ENCODE data around the gene OR2T35.
"Not testable (repeated sequence)": the region's sequence is repeated elsewhere in the genome, so short reads cannot be mapped to it uniquely, and the experiment has no call there.

OR2T35 gene

GRCh38 chr1:248640906-248641305 is 4.2 kb downstream of the OR2T35 start:
- H3K9me3 Mint-ChIP-seq, H3K27me3 Mint-ChIP-seq, H3K27ac Mint-ChIP-seq, H3K36me3 Mint-ChIP-seq, DNase-seq, H3K4me3 Mint-ChIP-seq: not testable (repeated sequence)
- peak in 1 of 2 donors; percentile 26 for ATAC-seq (replicated peaks)
- peaks cover 7 to 11% of the 10 kb centered on the region in 2 donors for H3K4me1 Mint-ChIP-seq

GRCh38 chr1:248639652-248640051 is 5.4 kb downstream of the OR2T35 start:
- not testable (repeated sequence) for H3K36me3 Mint-ChIP-seq; H3K27ac Mint-ChIP-seq; H3K4me3 Mint-ChIP-seq; H3K27me3 Mint-ChIP-seq; ATAC-seq (replicated peaks); H3K4me1 Mint-ChIP-seq; DNase-seq; H3K9me3 Mint-ChIP-seq

- not testable (repeated sequence) for H3K9me3 Mint-ChIP-seq; H3K4me3 Mint-ChIP-seq; ATAC-seq (replicated peaks); H3K36me3 Mint-ChIP-seq; H3K27me3 Mint-ChIP-seq; H3K4me1 Mint-ChIP-seq; H3K27ac Mint-ChIP-seq; DNase-seq
Observed at GRCh38 chr1:248636612-248637011, 8.5 kb downstream of the OR2T35 start.

GRCh38 chr1:248634991-248635390 is 10.1 kb downstream of the OR2T35 start, which contains the start of gene OR2T11:
Gene OR2T11, minus strand, starts transcription at chr1:248635091. Its CDS starts 7,963 bp downstream, at chr1:248627128.
- H3K27me3 Mint-ChIP-seq; H3K9me3 Mint-ChIP-seq; H3K4me3 Mint-ChIP-seq; H3K4me1 Mint-ChIP-seq; H3K36me3 Mint-ChIP-seq; H3K27ac Mint-ChIP-seq; ATAC-seq (replicated peaks); DNase-seq: not testable (repeated sequence)

DNA sequence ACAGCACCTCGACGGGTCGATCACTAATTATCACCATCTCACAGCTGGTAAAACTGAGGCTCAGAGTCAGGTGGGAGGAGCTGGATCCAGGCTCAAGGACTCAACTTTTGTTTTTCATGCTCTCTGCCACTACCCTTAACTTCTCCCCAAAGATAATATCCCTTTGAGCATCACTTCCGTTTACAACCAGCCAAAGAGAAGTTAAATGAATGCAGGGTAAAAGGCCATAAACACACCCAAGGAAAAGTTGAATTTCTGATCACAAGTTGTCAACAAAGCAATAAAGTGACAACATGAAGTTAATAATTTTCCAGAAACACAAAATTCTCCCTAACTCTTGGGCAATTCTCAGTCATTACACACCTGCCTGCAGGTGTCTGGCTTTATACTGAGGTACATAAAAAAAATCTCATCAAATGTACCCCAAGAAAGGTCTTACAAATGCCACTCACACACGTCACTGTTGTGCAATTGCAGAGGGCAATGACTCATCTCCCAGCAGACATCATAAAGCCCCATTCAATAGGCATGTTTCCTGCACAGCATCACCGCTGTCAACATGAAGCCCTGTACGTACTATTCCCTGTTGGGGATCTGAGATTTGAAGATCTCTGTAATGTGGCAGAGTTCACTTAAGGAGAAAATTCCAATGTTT is 13.6 kb downstream of the OR2T35 start:
- Mint-ChIP-seq H3K27me3 (peaks cover 0 to 5% of the 10 kb centered on the region in 2 donors), H3K36me3 (no peaks in the 10 kb centered on the region), H3K27ac (no peak overlapping the region), H3K4me1 (peaks cover 4 to 6% of the 10 kb centered on the region in 2 donors), H3K4me3 (no peak overlapping the region), H3K9me3 (no peaks in the 10 kb centered on the region)
- DNase-seq (no peak), ATAC-seq (replicated peaks) (peak in 1 of 2 donors; percentile 38)

DNA sequence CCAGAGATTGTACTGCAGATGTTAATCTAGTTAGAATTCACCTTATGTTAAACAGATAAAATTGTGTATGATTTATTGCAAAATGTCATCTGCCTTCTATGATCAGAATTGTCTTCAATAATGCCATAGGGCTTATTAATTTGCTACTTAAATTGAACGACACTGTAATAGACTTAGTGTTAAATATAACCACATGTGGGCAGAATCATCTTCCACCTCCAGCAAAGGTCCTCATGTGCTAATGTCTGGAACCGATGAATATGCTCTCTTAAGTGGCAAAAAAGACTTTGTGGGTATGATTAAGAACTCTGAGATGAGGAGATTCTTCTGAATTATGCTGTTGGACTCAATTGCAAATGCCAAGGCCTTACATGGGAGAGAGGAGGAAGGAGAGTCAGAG is 14.5 kb downstream of the OR2T35 start:
- Mint-ChIP-seq H3K27me3 (peaks cover 0 to 5% of the 10 kb centered on the region in 2 donors), H3K36me3 (no peaks in the 10 kb centered on the region), H3K4me1 (peaks cover 4 to 6% of the 10 kb centered on the region in 2 donors), H3K4me3 (no peak overlapping the region), H3K9me3 (no peaks in the 10 kb centered on the region), H3K27ac (no peak overlapping the region)
- no peak for DNase-seq
- ATAC-seq (replicated peaks), result no peak

GRCh38 chr1:248627971-248628844 is 16.9 kb downstream of the OR2T35 start:
- DNase-seq, result no peak
- no peaks in the 10 kb centered on the region for H3K9me3 Mint-ChIP-seq
- H3K36me3 Mint-ChIP-seq, result no peaks in the 10 kb centered on the region
- H3K4me1 Mint-ChIP-seq, result peaks cover 4 to 8% of the 10 kb centered on the region in 2 donors
- peak in 1 of 2 donors; percentile 73 for ATAC-seq (replicated peaks)
- peak overlapping the region; percentile 57 for H3K27ac Mint-ChIP-seq
- peaks cover 0 to 5% of the 10 kb centered on the region in 2 donors for H3K27me3 Mint-ChIP-seq
- H3K4me3 Mint-ChIP-seq, result no peak overlapping the region

- Mint-ChIP-seq H3K9me3 (no peaks in the 10 kb centered on the region), H3K36me3 (no peaks in the 10 kb centered on the region), H3K27me3 (peaks cover 0 to 5% of the 10 kb centered on the region in 2 donors), H3K4me3 (no peak overlapping the region), H3K4me1 (peaks cover 9 to 16% of the 10 kb centered on the region in 2 donors), H3K27ac (no peak overlapping the region)
- DNase-seq (no peak), ATAC-seq (replicated peaks) (no peak)
Observed at GRCh38 chr1:248625971-248626370, 19.1 kb downstream of the OR2T35 start.

- Mint-ChIP-seq H3K27me3 (peaks cover 0 to 5% of the 10 kb centered on the region in 2 donors), H3K36me3 (no peaks in the 10 kb centered on the region), H3K27ac (no peak overlapping the region), H3K4me3 (no peak overlapping the region), H3K9me3 (no peaks in the 10 kb centered on the region), H3K4me1 (peaks cover 9 to 16% of the 10 kb centered on the region in 2 donors)
- DNase-seq, result no peak
- ATAC-seq (replicated peaks), result no peak
Observed at GRCh38 chr1:248625166-248625565, 19.9 kb downstream of the OR2T35 start.

DNA sequence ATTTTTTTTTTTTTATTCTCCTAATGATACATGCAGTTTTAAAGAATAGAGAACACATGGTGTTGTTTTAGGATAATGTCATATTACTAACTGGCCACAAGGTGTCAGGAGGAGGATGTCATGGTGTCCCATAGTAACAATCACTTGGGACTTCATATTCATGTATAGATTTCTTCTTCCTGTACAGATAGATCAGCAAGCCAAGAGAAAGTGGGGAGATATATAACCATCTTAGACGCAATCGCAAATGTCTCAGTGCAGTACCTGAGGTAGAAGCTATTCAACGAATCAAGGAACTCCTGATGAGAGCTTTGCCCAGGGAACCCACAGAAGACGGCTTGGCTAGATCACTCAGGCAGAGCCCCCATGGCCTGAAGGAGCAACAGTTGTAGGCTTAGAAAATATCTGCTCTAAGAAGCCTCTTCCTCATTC is 22.5 kb downstream of the OR2T35 start:
- Mint-ChIP-seq H3K9me3 (no peaks in the 10 kb centered on the region), H3K4me3 (no peak overlapping the region), H3K4me1 (peaks cover 12 to 24% of the 10 kb centered on the region in 2 donors), H3K27ac (no peak overlapping the region), H3K27me3 (no peaks in the 10 kb centered on the region), H3K36me3 (no peaks in the 10 kb centered on the region)
- ATAC-seq (replicated peaks), result peak; percentile 92 to 93
- DNase-seq, result no peak

DNA sequence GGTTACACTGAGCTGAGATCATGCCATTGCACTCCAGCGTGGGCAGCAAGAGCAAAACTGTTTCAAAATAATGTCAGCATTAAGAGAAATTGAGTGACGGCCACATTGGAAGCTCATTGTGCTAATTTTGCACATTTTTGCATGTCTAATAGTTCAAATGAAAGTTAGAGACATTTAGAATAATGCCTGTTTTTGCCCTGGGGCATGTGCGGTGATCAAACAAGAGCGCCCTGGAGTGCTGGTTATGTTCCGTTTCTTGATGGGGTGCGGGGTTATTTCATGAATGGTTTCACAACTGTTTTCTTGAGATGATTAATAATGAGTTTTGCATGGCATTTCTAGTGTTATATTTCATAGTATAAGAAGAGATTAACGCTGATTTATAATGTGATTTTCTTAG is 23.3 kb downstream of the OR2T35 start:
- DNase-seq (no peak), ATAC-seq (replicated peaks) (no peak)
- Mint-ChIP-seq H3K4me1 (peaks cover 10 to 24% of the 10 kb centered on the region in 2 donors), H3K36me3 (no peaks in the 10 kb centered on the region), H3K27ac (no peak overlapping the region), H3K9me3 (no peaks in the 10 kb centered on the region), H3K27me3 (no peaks in the 10 kb centered on the region), H3K4me3 (no peak overlapping the region)

- peaks cover 13 to 34% of the 10 kb centered on the region in 2 donors for H3K4me1 Mint-ChIP-seq
- H3K9me3 Mint-ChIP-seq, result no peaks in the 10 kb centered on the region
- H3K27me3 Mint-ChIP-seq, result no peaks in the 10 kb centered on the region
- H3K4me3 Mint-ChIP-seq, result no peak overlapping the region
- peak; percentile 37 for DNase-seq
- ATAC-seq (replicated peaks), result peak; percentile 60 to 63
- H3K27ac Mint-ChIP-seq, result no peak overlapping the region
- H3K36me3 Mint-ChIP-seq, result no peaks in the 10 kb centered on the region
Observed at GRCh38 chr1:248618878-248619277, 26.2 kb downstream of the OR2T35 start.

- DNase-seq (no peak), ATAC-seq (replicated peaks) (no peak)
- Mint-ChIP-seq H3K27ac (no peak overlapping the region), H3K4me3 (no peak overlapping the region), H3K36me3 (no peaks in the 10 kb centered on the region), H3K27me3 (no peaks in the 10 kb centered on the region), H3K4me1 (peaks cover 16 to 39% of the 10 kb centered on the region in 2 donors), H3K9me3 (no peaks in the 10 kb centered on the region)
Observed at GRCh38 chr1:248618119-248618518, 27.0 kb downstream of the OR2T35 start.

DNA sequence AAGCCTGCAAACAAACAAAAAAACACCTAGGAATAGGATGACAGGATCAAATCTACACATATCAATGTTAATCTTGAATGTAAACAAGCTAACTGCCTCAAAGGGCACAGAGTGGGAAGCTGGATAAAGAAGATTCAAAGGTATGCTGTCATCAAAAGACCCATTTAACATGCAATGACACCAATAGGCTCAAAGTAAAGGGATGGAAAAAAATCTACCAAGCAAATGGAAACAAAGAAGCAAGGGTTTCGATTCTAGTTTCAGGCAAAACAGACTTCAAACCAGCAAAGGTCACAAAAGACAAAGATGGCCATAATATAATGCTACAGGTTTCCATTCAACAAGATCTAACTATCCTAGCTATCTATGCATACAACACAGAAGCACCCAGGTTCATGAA is 31.3 kb downstream of the OR2T35 start:
- ATAC-seq (replicated peaks) (peak; percentile 73 to 82), DNase-seq (no peak)
- Mint-ChIP-seq H3K4me3 (peak overlapping the region in 1 of 2 donors; percentile 1), H3K4me1 (peaks cover 8 to 27% of the 10 kb centered on the region in 2 donors), H3K9me3 (no peaks in the 10 kb centered on the region), H3K27ac (no peak overlapping the region), H3K36me3 (no peaks in the 10 kb centered on the region), H3K27me3 (peaks cover 0 to 3% of the 10 kb centered on the region in 2 donors)

Data from stimulated activated naive B cell treated with anti-CD40 and anti-IgM and Interleukin-4, amounts not matched to agents 10 μg/mL and 1 μg/mL and 100 μg/mL, for 72 hours (primary cell).